HepG2 (cell line): ENCODE measurements around the gene ZDHHC6. TPM values are rescaled to one million over a fixed set of nuclear protein-coding genes. Genes with fewer than 3 reads are reported as not detected.

Experiments used
- AHR ChIP-seq: IDR thresholded peaks from 2 replicates; pipeline ENCODE4 v1.6.1; 2018; ENCODE audit warnings: missing genetic modification reagents, missing compliant biosample characterization
- ATM ChIP-seq: fragments of 450-650 bp; IDR thresholded peaks from 2 replicates; pipeline ENCODE4 v1.7.1; 2017; ENCODE audit warnings: mild to moderate bottlenecking, borderline replicate concordance
- CAMTA2 ChIP-seq: sonication (generic); formaldehyde crosslinking; IDR thresholded peaks from 2 replicates; pipeline ENCODE4 v1.4.0; 2020; ENCODE audit warnings: mild to moderate bottlenecking, missing genetic modification reagents, borderline replicate concordance
- ELF1 ChIP-seq: sonication (generic); formaldehyde crosslinking; IDR thresholded peaks from 2 replicates; pipeline ENCODE4 v1.4.0; 2020; ENCODE audit warnings: missing genetic modification reagents
- KDM3A ChIP-seq: IDR thresholded peaks from 2 replicates; pipeline ENCODE4 v1.6.1; 2018; ENCODE audit warnings: low read depth, missing compliant biosample characterization
- NR2F6 ChIP-seq, 2 experiments: IDR thresholded peaks; 2 replicates each; pipeline ENCODE4 v1.6.1; 2016; ENCODE audit warnings: antibody characterized with exemption in 1 of 2, mild to moderate bottlenecking in 1 of 2
- SAP130 ChIP-seq: IDR thresholded peaks from 2 replicates; pipeline ENCODE4 v1.6.1; 2016; ENCODE audit warnings: low read depth
- SKI ChIP-seq: fragments of 450-650 bp; IDR thresholded peaks from one replicate; pipeline ENCODE4 v1.6.1; 2018; ENCODE audit warnings: mild to moderate bottlenecking; ENCODE audit not compliant: partially characterized antibody
- YEATS4 ChIP-seq: sonication (generic); formaldehyde crosslinking; IDR thresholded peaks from 2 replicates; pipeline ENCODE4 v1.4.0; 2020; ENCODE audit warnings: missing genetic modification reagents, borderline replicate concordance
- ZBTB7B ChIP-seq: sonication (generic); formaldehyde crosslinking; IDR thresholded peaks from 2 replicates; pipeline ENCODE4 v1.4.0; 2020; ENCODE audit warnings: missing genetic modification reagents
- ZFP41 ChIP-seq: sonication (generic); formaldehyde crosslinking; IDR thresholded peaks from 2 replicates; pipeline ENCODE4 v1.4.0; 2020; ENCODE audit warnings: mild to moderate bottlenecking, missing genetic modification reagents, borderline replicate concordance
- ZNF383 ChIP-seq: sonication (generic); formaldehyde crosslinking; IDR thresholded peaks from 2 replicates; pipeline ENCODE4 v1.4.0; 2020; ENCODE audit warnings: missing genetic modification reagents, mild to moderate bottlenecking, borderline replicate concordance
- ZNF543 ChIP-seq: sonication (generic); formaldehyde crosslinking; IDR thresholded peaks from 2 replicates; pipeline ENCODE4 v1.4.0; 2020; ENCODE audit warnings: mild to moderate bottlenecking, missing genetic modification reagents
- ZNF569 ChIP-seq: sonication (generic); formaldehyde crosslinking; IDR thresholded peaks from 2 replicates; pipeline ENCODE4 v1.5.0; 2020; ENCODE audit warnings: mild to moderate bottlenecking, missing genetic modification reagents, moderate library complexity, borderline replicate concordance
- ZNF605 ChIP-seq: sonication (generic); formaldehyde crosslinking; IDR thresholded peaks from 2 replicates; pipeline ENCODE4 v1.8.0; 2022; ENCODE audit warnings: mild to moderate bottlenecking, missing genetic modification reagents
- ZNF619 ChIP-seq: sonication (generic); formaldehyde crosslinking; IDR thresholded peaks from 2 replicates; pipeline ENCODE4 v1.4.0; 2020; ENCODE audit warnings: mild to moderate bottlenecking, missing genetic modification reagents
- ZNF83 ChIP-seq: sonication (generic); formaldehyde crosslinking; IDR thresholded peaks from 2 replicates; pipeline ENCODE4 v1.4.0; 2020; ENCODE audit warnings: missing genetic modification reagents, mild to moderate bottlenecking, borderline replicate concordance
- ZZZ3 ChIP-seq: sonication (generic); formaldehyde crosslinking; IDR thresholded peaks from 2 replicates; pipeline ENCODE4 v1.4.0; 2020; ENCODE audit warnings: missing genetic modification reagents, mild to moderate bottlenecking, borderline replicate concordance
- polyA plus RNA-seq, 8 experiments: library from polyadenylated mRNA; depleted of rRNA in 3 of 8; stranded (reverse) in 7 of 8; unstranded in 1 of 8; fragments of >200 nt; fragmentation: Illumina TruSeq in 4 of 8; extraction: Trizol in 4 of 8; gene quantifications; 2 replicates each; pipeline versions ENCODE4 v1.2.1 to v1.2.3, GENCODE V29; 2011 to 2016; ENCODE audit warnings: low read depth in 4 of 8, missing spikeins in 1 of 8, mixed read lengths in 1 of 8; ENCODE audit not compliant: insufficient read depth in 1 of 8
- total RNA-seq, 5 experiments: library from RNA; depleted of rRNA; stranded (reverse); fragments of >200 nt; fragmentation: Illumina TruSeq; extraction: Trizol; gene quantifications; 2 replicates each; pipeline ENCODE4 v1.2.3, GENCODE V29; 2016; ENCODE audit warnings: low read depth in 1 of 5
- TF ChIP-seq, protein P1 (sequence below): sonication (generic); formaldehyde crosslinking; IDR thresholded peaks from 2 replicates; pipeline ENCODE4 v1.8.1; 2022; ENCODE audit warnings: low read depth, mild to moderate bottlenecking, missing genetic modification reagents
- TF ChIP-seq, protein P2 (sequence below): fragments of 450-650 bp; IDR thresholded peaks from 2 replicates; pipeline ENCODE4 v1.6.1; 2016
- TF ChIP-seq, protein P3 (sequence below): IDR thresholded peaks from 2 replicates; pipeline ENCODE4 v1.6.1; 2016; ENCODE audit warnings: missing compliant biosample characterization, missing genetic modification reagents, borderline replicate concordance
- TF ChIP-seq, protein P4 (sequence below): sonication (generic); formaldehyde crosslinking; IDR thresholded peaks from 2 replicates; pipeline ENCODE4 v1.5.0; 2020; ENCODE audit warnings: missing genetic modification reagents, mild to moderate bottlenecking, borderline replicate concordance

ZDHHC6 gene
- total and polyA plus RNA-seq, 2 of the 13 experiments (the other 11 are each of a cell fraction or from before 2014, with no cell fraction given), result 20.9 to 49.4 TPM

DNA sequence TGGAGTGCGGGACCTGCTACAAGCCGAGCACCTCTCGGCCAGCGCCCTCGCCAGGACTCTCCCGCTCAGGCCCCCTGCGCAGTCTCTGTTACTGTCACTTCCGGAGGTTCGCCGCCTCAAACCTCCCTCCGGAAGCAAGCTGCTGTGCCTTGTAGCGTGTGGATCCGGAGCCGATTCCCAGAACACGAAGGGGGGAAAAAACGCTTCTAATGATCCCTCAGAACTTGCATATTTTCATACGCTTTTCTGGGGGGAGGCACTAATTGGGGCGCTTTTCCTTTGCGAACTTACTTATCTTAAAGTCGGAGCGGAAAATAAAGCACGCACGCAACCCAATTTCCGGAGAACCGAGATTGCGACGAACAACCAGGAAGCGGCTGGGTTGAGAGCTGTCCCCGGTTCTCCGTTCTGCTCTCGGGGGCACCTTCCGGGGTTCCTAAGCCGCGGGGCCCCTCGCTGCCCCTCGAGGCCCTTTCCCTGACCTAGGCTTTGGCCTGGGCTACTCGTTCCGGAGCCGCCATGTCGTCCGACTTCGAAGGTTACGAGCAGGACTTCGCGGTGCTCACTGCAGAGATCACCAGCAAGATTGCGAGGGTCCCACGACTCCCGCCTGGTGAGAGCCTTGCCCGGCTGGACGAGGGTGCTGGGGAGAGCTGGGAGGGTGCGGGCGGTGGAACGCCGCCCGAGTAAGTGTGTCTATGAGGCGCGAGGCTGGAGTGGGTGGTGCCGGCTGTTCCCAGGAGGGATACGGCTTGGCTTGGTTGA is at the start of gene ZDHHC6, which contains the start of gene VTI1A (continued):
- TF ChIP-seq, protein P1, sequence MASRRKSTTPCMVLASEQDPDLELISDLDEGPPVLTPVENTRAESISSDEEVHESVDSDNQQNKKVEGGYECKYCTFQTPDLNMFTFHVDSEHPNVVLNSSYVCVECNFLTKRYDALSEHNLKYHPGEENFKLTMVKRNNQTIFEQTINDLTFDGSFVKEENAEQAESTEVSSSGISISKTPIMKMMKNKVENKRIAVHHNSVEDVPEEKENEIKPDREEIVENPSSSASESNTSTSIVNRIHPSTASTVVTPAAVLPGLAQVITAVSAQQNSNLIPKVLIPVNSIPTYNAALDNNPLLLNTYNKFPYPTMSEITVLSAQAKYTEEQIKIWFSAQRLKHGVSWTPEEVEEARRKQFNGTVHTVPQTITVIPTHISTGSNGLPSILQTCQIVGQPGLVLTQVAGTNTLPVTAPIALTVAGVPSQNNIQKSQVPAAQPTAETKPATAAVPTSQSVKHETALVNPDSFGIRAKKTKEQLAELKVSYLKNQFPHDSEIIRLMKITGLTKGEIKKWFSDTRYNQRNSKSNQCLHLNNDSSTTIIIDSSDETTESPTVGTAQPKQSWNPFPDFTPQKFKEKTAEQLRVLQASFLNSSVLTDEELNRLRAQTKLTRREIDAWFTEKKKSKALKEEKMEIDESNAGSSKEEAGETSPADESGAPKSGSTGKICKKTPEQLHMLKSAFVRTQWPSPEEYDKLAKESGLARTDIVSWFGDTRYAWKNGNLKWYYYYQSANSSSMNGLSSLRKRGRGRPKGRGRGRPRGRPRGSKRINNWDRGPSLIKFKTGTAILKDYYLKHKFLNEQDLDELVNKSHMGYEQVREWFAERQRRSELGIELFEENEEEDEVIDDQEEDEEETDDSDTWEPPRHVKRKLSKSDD (CRISPR knock-in tag), result no peak
- peak; percentile 71 for TF ChIP-seq YEATS4 (CRISPR knock-in tag)
- peak; percentile 95 for TF ChIP-seq ELF1
- peak; percentile 52; the same call in 1 of the 2 replicates for TF ChIP-seq ZNF83
- no peak for TF ChIP-seq KDM3A (CRISPR knock-in tag)
- TF ChIP-seq SAP130 (CRISPR knock-in tag), result peak; percentile 81; the same call in 1 of the 2 replicates
- peak; percentile 63; the same call in 1 of the 2 replicates for TF ChIP-seq ZNF619
- peak; percentile 41; the same call in 1 of the 2 replicates for TF ChIP-seq ZZZ3 (CRISPR knock-in tag)
- TF ChIP-seq, protein P2, sequence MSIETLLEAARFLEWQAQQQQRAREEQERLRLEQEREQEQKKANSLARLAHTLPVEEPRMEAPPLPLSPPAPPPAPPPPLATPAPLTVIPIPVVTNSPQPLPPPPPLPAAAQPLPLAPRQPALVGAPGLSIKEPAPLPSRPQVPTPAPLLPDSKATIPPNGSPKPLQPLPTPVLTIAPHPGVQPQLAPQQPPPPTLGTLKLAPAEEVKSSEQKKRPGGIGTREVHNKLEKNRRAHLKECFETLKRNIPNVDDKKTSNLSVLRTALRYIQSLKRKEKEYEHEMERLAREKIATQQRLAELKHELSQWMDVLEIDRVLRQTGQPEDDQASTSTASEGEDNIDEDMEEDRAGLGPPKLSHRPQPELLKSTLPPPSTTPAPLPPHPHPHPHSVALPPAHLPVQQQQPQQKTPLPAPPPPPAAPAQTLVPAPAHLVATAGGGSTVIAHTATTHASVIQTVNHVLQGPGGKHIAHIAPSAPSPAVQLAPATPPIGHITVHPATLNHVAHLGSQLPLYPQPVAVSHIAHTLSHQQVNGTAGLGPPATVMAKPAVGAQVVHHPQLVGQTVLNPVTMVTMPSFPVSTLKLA, result no peak
- TF ChIP-seq ZNF569 (CRISPR knock-in tag), result no peak
- TF ChIP-seq ZNF383, result peak; percentile 92; the same call in 1 of the 2 replicates
- TF ChIP-seq, protein P3, sequence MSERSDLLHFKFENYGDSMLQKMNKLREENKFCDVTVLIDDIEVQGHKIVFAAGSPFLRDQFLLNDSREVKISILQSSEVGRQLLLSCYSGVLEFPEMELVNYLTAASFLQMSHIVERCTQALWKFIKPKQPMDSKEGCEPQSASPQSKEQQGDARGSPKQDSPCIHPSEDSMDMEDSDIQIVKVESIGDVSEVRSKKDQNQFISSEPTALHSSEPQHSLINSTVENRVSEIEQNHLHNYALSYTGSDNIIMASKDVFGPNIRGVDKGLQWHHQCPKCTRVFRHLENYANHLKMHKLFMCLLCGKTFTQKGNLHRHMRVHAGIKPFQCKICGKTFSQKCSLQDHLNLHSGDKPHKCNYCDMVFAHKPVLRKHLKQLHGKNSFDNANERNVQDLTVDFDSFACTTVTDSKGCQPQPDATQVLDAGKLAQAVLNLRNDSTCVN, result peak; percentile 61; the same call in 1 of the 2 replicates
- peak; percentile 12 for TF ChIP-seq SKI
- peak; percentile 58 for TF ChIP-seq ZBTB7B (CRISPR knock-in tag)
- peak; percentile 89 for TF ChIP-seq ZNF605
- TF ChIP-seq CAMTA2 (CRISPR knock-in tag), result no peak; the same call in 1 of the 2 replicates
- peak; percentile 45; the same call in 1 of the 2 replicates for TF ChIP-seq NR2F6 (IDR thresholded peaks at IDR 0.05)
- no peak for TF ChIP-seq NR2F6 (CRISPR knock-in tag; IDR thresholded peaks at IDR 0.05)
- peak; percentile 81; the same call in 1 of the 2 replicates for TF ChIP-seq ZNF543 (CRISPR knock-in tag)
- TF ChIP-seq ZFP41 (CRISPR knock-in tag), result no peak
- peak; percentile 24; the same call in 1 of the 2 replicates for TF ChIP-seq AHR
- TF ChIP-seq ATM, result no peak
- TF ChIP-seq, protein P4, sequence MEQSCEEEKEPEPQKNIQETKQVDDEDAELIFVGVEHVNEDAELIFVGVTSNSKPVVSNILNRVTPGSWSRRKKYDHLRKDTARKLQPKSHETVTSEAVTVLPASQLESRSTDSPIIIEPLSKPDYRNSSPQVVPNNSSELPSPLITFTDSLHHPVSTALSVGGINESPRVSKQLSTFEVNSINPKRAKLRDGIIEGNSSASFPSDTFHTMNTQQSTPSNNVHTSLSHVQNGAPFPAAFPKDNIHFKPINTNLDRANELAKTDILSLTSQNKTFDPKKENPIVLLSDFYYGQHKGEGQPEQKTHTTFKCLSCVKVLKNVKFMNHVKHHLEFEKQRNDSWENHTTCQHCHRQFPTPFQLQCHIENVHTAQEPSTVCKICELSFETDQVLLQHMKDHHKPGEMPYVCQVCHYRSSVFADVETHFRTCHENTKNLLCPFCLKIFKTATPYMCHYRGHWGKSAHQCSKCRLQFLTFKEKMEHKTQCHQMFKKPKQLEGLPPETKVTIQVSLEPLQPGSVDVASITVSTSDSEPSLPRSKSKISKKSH (CRISPR knock-in tag), result peak; percentile 59; the same call in 1 of the 2 replicates
